ENCODE measurements around the gene SORL1.

The SORL1 gene

DNA sequence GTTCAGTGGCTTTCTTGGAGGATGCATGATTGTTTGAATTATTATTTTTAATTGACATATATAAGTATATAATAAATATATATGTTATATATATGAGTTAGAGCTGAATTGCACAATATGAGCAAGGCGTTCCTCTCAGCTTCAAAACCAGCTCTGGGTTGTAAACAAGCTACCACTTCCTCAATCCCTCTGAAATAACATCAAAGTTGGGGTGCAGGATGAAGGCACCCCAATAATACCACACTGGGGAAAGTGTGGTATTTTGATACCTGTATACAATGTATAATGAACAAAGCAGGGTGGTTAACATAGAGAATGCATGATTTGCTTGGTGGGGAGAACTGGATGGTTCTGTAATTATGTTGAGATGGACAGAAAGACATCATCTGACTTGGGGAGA is 1.7 kb upstream of the SORL1 start:
- H3K4me3 ChIP-seq (ENCODE audit: low read depth, low read length), result no peak overlapping the region
- TF ChIP-seq CTCF (IDR thresholded peaks at IDR 0.05; ENCODE audit: low read depth, low read length) (no peak), POLR2A (IDR thresholded peaks at IDR 0.05; ENCODE audit: extremely low read depth, insufficient read length) (no peak), MAX (IDR thresholded peaks at IDR 0.05; ENCODE audit: low read depth, low read length) (no peak), MYC (IDR thresholded peaks at IDR 0.05; ENCODE audit: low read depth, low read length) (no peak)

GRCh38 chr11:121451178-121451985 is 732 bp upstream of the SORL1 start:
- TF ChIP-seq MAX (IDR thresholded peaks at IDR 0.05; ENCODE audit: low read depth, low read length) (no peak), POLR2A (IDR thresholded peaks at IDR 0.05; ENCODE audit: extremely low read depth, insufficient read length) (no peak), CTCF (IDR thresholded peaks at IDR 0.05; ENCODE audit: low read depth, low read length) (no peak), MYC (IDR thresholded peaks at IDR 0.05; ENCODE audit: low read depth, low read length) (no peak)
- peak overlapping the region; percentile 40 for H3K4me3 ChIP-seq (ENCODE audit: low read depth, low read length)
- DNase-seq (ENCODE audit: low read depth), result peak; percentile 36

More for the DNA sequence above, 1.7 kb upstream of the SORL1 start:
- peak; percentile 45 for DNase-seq (ENCODE audit: low read depth)

GRCh38 chr11:121452609-121453150 is 566 bp downstream of the SORL1 start, which contains the start of gene SORL1-AS1:
SORL1-AS1 (minus strand) TSS chr11:121452967.
- peak; percentile 50 for DNase-seq (ENCODE audit: low read depth)
- peak; percentile 2; the same call in 1 of the 2 replicates for TF ChIP-seq MYC (IDR thresholded peaks at IDR 0.05; ENCODE audit: low read depth, low read length)
- no peak for TF ChIP-seq MAX (IDR thresholded peaks at IDR 0.05; ENCODE audit: low read depth, low read length)
- H3K4me3 ChIP-seq (ENCODE audit: low read depth, low read length), result peak within 1 kb of the TSS; percentile 74

DNA sequence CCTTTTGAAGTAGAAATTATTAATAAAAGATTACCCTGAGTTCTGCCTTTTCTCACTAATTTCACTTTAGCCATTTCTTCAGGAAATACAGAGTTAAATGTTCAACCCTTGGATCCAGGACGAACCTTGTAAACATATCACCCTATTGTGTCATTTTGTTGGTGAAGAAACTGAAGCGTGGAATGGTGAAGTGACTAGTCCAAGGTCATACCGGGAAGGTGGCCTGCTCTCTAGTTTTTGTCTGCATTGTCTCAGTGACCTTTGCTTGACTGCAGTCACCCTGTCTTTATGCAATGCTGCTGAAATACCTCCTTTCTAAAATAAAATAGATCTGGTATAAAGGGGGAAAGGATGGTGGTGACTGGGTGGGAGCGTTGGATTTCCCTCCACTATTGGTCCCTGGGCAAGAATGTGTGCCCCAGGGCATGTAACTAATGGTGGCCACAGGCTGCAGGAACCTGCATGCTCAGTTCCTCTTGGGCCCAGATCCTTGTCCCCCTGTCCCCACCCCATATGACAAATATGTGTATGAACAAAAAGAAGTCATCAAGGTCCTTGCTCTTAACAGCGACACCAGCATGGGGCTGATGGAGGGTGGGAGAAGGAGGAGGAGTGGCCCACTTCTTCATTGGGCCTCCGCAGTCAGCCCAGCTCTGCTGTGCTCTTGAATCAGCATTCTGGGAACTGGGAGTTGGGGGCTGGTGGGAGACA is 1.6 kb downstream of the SORL1 start:
- peak overlapping the region; percentile 74 for H3K4me3 ChIP-seq (ENCODE audit: low read depth, low read length)
- no peak for DNase-seq (ENCODE audit: low read depth)
- TF ChIP-seq CTCF (IDR thresholded peaks at IDR 0.05; ENCODE audit: low read depth, low read length) (no peak), MYC (IDR thresholded peaks at IDR 0.05; ENCODE audit: low read depth, low read length) (no peak), POLR2A (IDR thresholded peaks at IDR 0.05; ENCODE audit: extremely low read depth, insufficient read length) (no peak), MAX (IDR thresholded peaks at IDR 0.05; ENCODE audit: low read depth, low read length) (no peak)

- TF ChIP-seq MYC (IDR thresholded peaks at IDR 0.05; ENCODE audit: low read depth, low read length) (no peak), POLR2A (IDR thresholded peaks at IDR 0.05; ENCODE audit: extremely low read depth, insufficient read length) (no peak), CTCF (IDR thresholded peaks at IDR 0.05; ENCODE audit: low read depth, low read length) (no peak), MAX (IDR thresholded peaks at IDR 0.05; ENCODE audit: low read depth, low read length) (no peak)
- no peak overlapping the region for H3K4me3 ChIP-seq (ENCODE audit: low read depth, low read length)
- no peak for DNase-seq (ENCODE audit: low read depth)
Observed at GRCh38 chr11:121455115-121455514, 3.0 kb downstream of the SORL1 start.
